Naive B cell (primary cell): ENCODE measurements around the gene ZBTB45. TPM values are rescaled to one million over a fixed set of nuclear protein-coding genes. Genes with fewer than 3 reads are reported as not detected.
A peak's percentile ranks its signal among the peaks of the same experiment; 100 is the strongest.
"Not testable (repeated sequence)": the region's sequence is repeated elsewhere in the genome, so short reads cannot be mapped to it uniquely, and the experiment has no call there.

Source experiments
- ATAC-seq, 2 donors: fragments of 150-1000 bp; cut with Tn5 transposase; 2 replicates each; pipeline ENCODE4 v1.10.0; 2021; ENCODE audit warnings: low read depth in 2 of 2, mild to moderate bottlenecking in 2 of 2, moderate library complexity in 2 of 2
- DNase-seq: peaks from one replicate; pipeline ENCODE4 v3.0.0; 2022
- H3K27ac Mint-ChIP-seq, 6 donors: one replicate each; pipeline ENCODE4 v1.8.0; 2020 to 2022; ENCODE audit warnings: mild to moderate bottlenecking in 6 of 6, mixed read lengths in 6 of 6, moderate library complexity in 5 of 6, inconsistent platforms in 2 of 6
- H3K27me3 Mint-ChIP-seq, 3 donors: one replicate each; pipeline ENCODE4 v1.8.0; 2021 to 2022; ENCODE audit warnings: mixed read lengths in 3 of 3, mild to moderate bottlenecking in 1 of 3
- H3K36me3 Mint-ChIP-seq, 2 donors: one replicate each; pipeline ENCODE4 v1.8.0; 2020 to 2022; ENCODE audit warnings: mixed read lengths in 2 of 2, inconsistent platforms in 1 of 2, mild to moderate bottlenecking in 1 of 2
- H3K4me1 Mint-ChIP-seq, 3 donors: one replicate each; pipeline ENCODE4 v1.8.0; 2020 to 2022; ENCODE audit warnings: mixed read lengths in 3 of 3, inconsistent platforms in 1 of 3, mild to moderate bottlenecking in 1 of 3, moderate library complexity in 1 of 3
- H3K4me3 Mint-ChIP-seq, 8 donors: one replicate each; pipeline ENCODE4 v1.8.0; 2020 to 2022; ENCODE audit warnings: mild to moderate bottlenecking in 8 of 8, mixed read lengths in 8 of 8, moderate library complexity in 8 of 8, inconsistent platforms in 2 of 8
- H3K9me3 Mint-ChIP-seq, 7 donors: one replicate each; pipeline ENCODE4 v1.8.0; 2020 to 2022; ENCODE audit warnings: mixed read lengths in 7 of 7, mild to moderate bottlenecking in 5 of 7, inconsistent platforms in 2 of 7, moderate library complexity in 1 of 7
- polyA plus RNA-seq, 6 donors: library from polyadenylated mRNA; unstranded; fragments of 300-500 nt; fragmentation: Illumina TruSeq; gene quantifications; one replicate each; pipeline ENCODE4 v1.2.3, GENCODE V29; 2021; ENCODE audit warnings: low read depth in 6 of 6

Gene ZBTB45
- polyA plus RNA-seq, 6 donors from 2014 or later: 3.3 to 6.8 (median 4.8) TPM

- H3K4me3 Mint-ChIP-seq: peak overlapping the region in 2 of 8 donors; percentile 7 to 20
- peak overlapping the region in 1 of 6 donors; percentile 42 for H3K27ac Mint-ChIP-seq
- H3K36me3 Mint-ChIP-seq, H3K4me1 Mint-ChIP-seq, DNase-seq, H3K27me3 Mint-ChIP-seq, ATAC-seq: not testable (repeated sequence)
- peaks cover 5 to 17% (median 13%) of the 10 kb centered on the region in 7 donors for H3K9me3 Mint-ChIP-seq
Observed at GRCh38 chr19:58507602-58508223, 11.9 kb downstream of the ZBTB45 start.

GRCh38 chr19:58500242-58500641, 19.4 kb downstream of the ZBTB45 start:
- Mint-ChIP-seq H3K27ac (peak overlapping the region in 2 of 6 donors; percentile 75 to 94), H3K4me1 (peaks cover 12 to 21% (median 13%) of the 10 kb centered on the region in 3 donors), H3K36me3 (peaks cover 0 to 8% of the 10 kb centered on the region in 2 donors), H3K27me3 (no peaks in the 10 kb centered on the region), H3K9me3 (peaks cover 0 to 22% (median 13%) of the 10 kb centered on the region in 7 donors), H3K4me3 (peak overlapping the region in 5 of 8 donors; percentile 35 to 94 (median 57))
- no peak for DNase-seq
- no peak for ATAC-seq

GRCh38 chr19:58499021-58499927, 20.3 kb downstream of the ZBTB45 start:
- H3K4me1 Mint-ChIP-seq: peaks cover 12 to 21% (median 13%) of the 10 kb centered on the region in 3 donors
- H3K27me3 Mint-ChIP-seq: no peaks in the 10 kb centered on the region
- ATAC-seq (peak; percentile 88 to 89), DNase-seq (peak; percentile 88)
- H3K27ac Mint-ChIP-seq: peak overlapping the region; percentile 86 to 99 (median 96)
- peaks cover 0 to 22% (median 13%) of the 10 kb centered on the region in 7 donors for H3K9me3 Mint-ChIP-seq
- H3K4me3 Mint-ChIP-seq: peak overlapping the region; percentile 86 to 97 (median 94)
- H3K36me3 Mint-ChIP-seq: peaks cover 0 to 8% of the 10 kb centered on the region in 2 donors

- H3K4me1 Mint-ChIP-seq: peaks cover 12 to 21% (median 13%) of the 10 kb centered on the region in 3 donors
- H3K27ac Mint-ChIP-seq: peak overlapping the region in 2 of 6 donors; percentile 99
- DNase-seq (no peak), ATAC-seq (no peak)
- no peaks in the 10 kb centered on the region for H3K27me3 Mint-ChIP-seq
- H3K36me3 Mint-ChIP-seq: peaks cover 0 to 8% of the 10 kb centered on the region in 2 donors
- peaks cover 0 to 22% (median 11%) of the 10 kb centered on the region in 7 donors for H3K9me3 Mint-ChIP-seq
- H3K4me3 Mint-ChIP-seq: peak overlapping the region; percentile 86 to 97 (median 94)
Observed at GRCh38 chr19:58498316-58499020, 21.1 kb downstream of the ZBTB45 start.

- Mint-ChIP-seq H3K9me3 (peaks cover 0 to 16% (median 11%) of the 10 kb centered on the region in 7 donors), H3K4me1 (peaks cover 12 to 21% (median 13%) of the 10 kb centered on the region in 3 donors), H3K27me3 (no peaks in the 10 kb centered on the region), H3K4me3 (peak overlapping the region in 6 of 8 donors; percentile 42 to 97 (median 94)), H3K36me3 (peaks cover 0 to 8% of the 10 kb centered on the region in 2 donors), H3K27ac (peak overlapping the region in 3 of 6 donors; percentile 37 to 74 (median 49))
- DNase-seq (no peak), ATAC-seq (no peak)
Observed at GRCh38 chr19:58497634-58498170, 21.9 kb downstream of the ZBTB45 start.

GRCh38 chr19:58492265-58492664, 27.3 kb downstream of the ZBTB45 start:
- no peaks in the 10 kb centered on the region for H3K4me1 Mint-ChIP-seq

GRCh38 chr19:58491393-58491792, 28.2 kb downstream of the ZBTB45 start:
- H3K27ac Mint-ChIP-seq: peak overlapping the region in 1 of 6 donors; percentile 62
- H3K4me3 Mint-ChIP-seq: no peak overlapping the region
- H3K9me3 Mint-ChIP-seq: peaks cover 0 to 2% (median 0%) of the 10 kb centered on the region in 7 donors
- no peaks in the 10 kb centered on the region for H3K36me3 Mint-ChIP-seq
- DNase-seq (no peak), ATAC-seq (no peak)
- no peaks in the 10 kb centered on the region for H3K27me3 Mint-ChIP-seq
- H3K4me1 Mint-ChIP-seq: no peaks in the 10 kb centered on the region

More at GRCh38 chr19:58492265-58492664, 27.3 kb downstream of the ZBTB45 start:
- Mint-ChIP-seq H3K9me3 (peaks cover 0 to 2% (median 0%) of the 10 kb centered on the region in 7 donors), H3K27ac (no peak overlapping the region), H3K4me3 (no peak overlapping the region), H3K27me3 (no peaks in the 10 kb centered on the region), H3K36me3 (no peaks in the 10 kb centered on the region)
- DNase-seq (no peak), ATAC-seq (no peak)

GRCh38 chr19:58484349-58484748, 35.3 kb downstream of the ZBTB45 start:
- H3K36me3 Mint-ChIP-seq, H3K4me1 Mint-ChIP-seq, H3K27ac Mint-ChIP-seq, H3K27me3 Mint-ChIP-seq, H3K9me3 Mint-ChIP-seq, ATAC-seq, DNase-seq: not testable (repeated sequence)
- H3K4me3 Mint-ChIP-seq: peak overlapping the region in 1 of 8 donors; percentile 72

GRCh38 chr19:58483776-58484175, 35.8 kb downstream of the ZBTB45 start:
- DNase-seq: no peak
- Mint-ChIP-seq H3K36me3 (no peaks in the 10 kb centered on the region), H3K27ac (no peak overlapping the region), H3K4me3 (no peak overlapping the region), H3K27me3 (no peaks in the 10 kb centered on the region), H3K9me3 (no peaks in the 10 kb centered on the region), H3K4me1 (peaks cover 0 to 4% (median 0%) of the 10 kb centered on the region in 3 donors)
- ATAC-seq: no peak

- Mint-ChIP-seq H3K4me3 (no peak overlapping the region), H3K9me3 (no peaks in the 10 kb centered on the region), H3K36me3 (no peaks in the 10 kb centered on the region), H3K4me1 (peaks cover 3 to 4% (median 4%) of the 10 kb centered on the region in 3 donors), H3K27ac (peak overlapping the region in 1 of 6 donors; percentile 74), H3K27me3 (no peaks in the 10 kb centered on the region)
- ATAC-seq (no peak), DNase-seq (no peak)
Observed at GRCh38 chr19:58482372-58482771, 37.2 kb downstream of the ZBTB45 start.

- Mint-ChIP-seq H3K4me3 (no peak overlapping the region), H3K27ac (no peak overlapping the region), H3K36me3 (no peaks in the 10 kb centered on the region), H3K9me3 (no peaks in the 10 kb centered on the region), H3K4me1 (peaks cover 10 to 13% (median 13%) of the 10 kb centered on the region in 3 donors), H3K27me3 (no peaks in the 10 kb centered on the region)
- ATAC-seq (no peak), DNase-seq (no peak)
Observed at GRCh38 chr19:58480831-58481230, 38.8 kb downstream of the ZBTB45 start.

- H3K9me3 Mint-ChIP-seq: no peaks in the 10 kb centered on the region
- no peak overlapping the region for H3K27ac Mint-ChIP-seq
- H3K36me3 Mint-ChIP-seq: no peaks in the 10 kb centered on the region
- no peak overlapping the region for H3K4me3 Mint-ChIP-seq
- ATAC-seq (no peak), DNase-seq (no peak)
- peaks cover 10 to 17% (median 13%) of the 10 kb centered on the region in 3 donors for H3K4me1 Mint-ChIP-seq
- no peaks in the 10 kb centered on the region for H3K27me3 Mint-ChIP-seq
Observed at GRCh38 chr19:58480481-58480830, 39.2 kb downstream of the ZBTB45 start.
